T-helper 22 cell (primary cell): ENCODE results near the gene ARHGAP31.

Experiments used
- DNase-seq: peaks from one replicate; pipeline ENCODE4 v3.0.0-alpha.2; 2020; ENCODE audit warnings: low read depth

Gene ARHGAP31

DNA sequence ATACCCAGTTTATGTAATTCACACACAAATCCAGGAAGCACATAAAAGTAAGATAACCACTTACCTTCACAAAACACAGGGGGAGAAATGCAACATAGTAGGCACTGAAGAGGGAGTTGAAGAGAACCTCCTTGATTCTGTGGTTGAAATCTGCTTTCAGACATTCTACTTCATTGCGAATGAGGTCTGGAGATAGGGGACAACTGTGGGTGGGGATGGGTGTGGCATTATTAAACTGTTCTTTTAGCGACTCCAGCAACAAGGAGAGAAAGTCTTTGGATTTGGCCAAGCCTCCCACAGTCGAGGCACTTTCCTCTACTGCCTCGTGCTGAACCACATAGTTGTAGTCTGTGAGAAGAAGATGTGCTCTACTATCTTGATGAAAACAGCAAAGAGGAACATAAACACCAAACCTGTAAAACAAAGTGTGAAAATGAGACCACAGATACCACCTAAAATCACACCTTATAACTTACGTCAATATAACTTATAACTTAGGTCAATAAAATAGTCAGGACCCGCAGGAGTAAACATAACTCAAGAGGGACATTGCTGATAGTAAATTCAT, 143.6 kb downstream of the ARHGAP31 start:
- no peak for DNase-seq

DNA sequence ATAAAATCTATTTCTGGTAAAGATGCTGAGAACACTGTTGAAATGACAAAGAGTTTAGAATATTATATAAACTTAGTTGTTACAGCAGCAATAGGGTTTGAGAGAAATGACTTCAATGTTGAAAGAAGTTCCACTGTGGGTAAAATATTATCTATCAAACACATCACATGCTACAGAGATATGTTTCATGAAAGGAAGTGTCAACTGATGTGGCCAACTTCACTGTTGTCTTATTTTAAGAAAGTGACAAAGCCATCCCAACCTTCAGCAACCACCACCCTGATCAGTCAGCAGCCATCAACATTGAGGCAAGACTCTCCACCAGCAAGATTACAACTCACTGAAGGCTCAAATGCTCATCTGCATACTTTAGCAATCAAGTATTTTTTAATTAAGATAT, 149.0 kb downstream of the ARHGAP31 start:
- DNase-seq, result no peak

GRCh38 chr3:119444590-119444989, 150.4 kb downstream of the ARHGAP31 start:
- DNase-seq, result no peak

- no peak for DNase-seq
Observed at GRCh38 chr3:119453822-119454221, 159.6 kb downstream of the ARHGAP31 start.

- DNase-seq, result no peak
Observed at GRCh38 chr3:119456469-119456868, 162.3 kb downstream of the ARHGAP31 start.

GRCh38 chr3:119457246-119457645, 163.1 kb downstream of the ARHGAP31 start:
- no peak for DNase-seq

GRCh38 chr3:119463171-119464169, 169.3 kb downstream of the ARHGAP31 start, which contains the start of gene TMEM39A:
TMEM39A (minus strand) TSS chr3:119463615; CDS start chr3:119462074, 1,541 bp downstream.
- peak; percentile 98 for DNase-seq

DNA sequence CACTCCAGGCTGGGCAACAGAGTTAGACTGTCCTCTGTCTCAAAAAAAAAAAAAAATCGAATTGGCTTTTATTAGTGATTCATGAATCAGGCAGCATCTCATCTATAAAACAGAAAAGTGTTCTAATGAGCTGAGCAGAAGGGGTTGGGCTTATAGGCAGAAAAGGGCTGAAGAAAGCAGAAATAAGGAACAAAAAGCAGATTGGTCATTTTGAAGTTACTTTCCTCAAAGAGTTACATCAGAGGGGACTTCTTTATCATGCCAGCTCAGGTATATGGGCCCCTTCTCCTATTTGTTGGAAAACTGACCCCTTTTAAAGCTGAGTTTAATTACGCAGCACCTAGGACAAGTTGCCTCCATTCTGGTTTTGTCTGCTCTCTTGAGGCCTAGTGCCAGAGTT, 173.9 kb downstream of the ARHGAP31 start:
- DNase-seq, result no peak

- no peak for DNase-seq
Observed at GRCh38 chr3:119469418-119470189, 175.4 kb downstream of the ARHGAP31 start.
